ENCODE results near the gene SHISA7. TPM values are rescaled to one million over a fixed set of nuclear protein-coding genes. Genes with fewer than 3 reads are reported as not detected.

The SHISA7 gene
- total RNA-seq, 2 experiments from 2014 or later: not detected

DNA sequence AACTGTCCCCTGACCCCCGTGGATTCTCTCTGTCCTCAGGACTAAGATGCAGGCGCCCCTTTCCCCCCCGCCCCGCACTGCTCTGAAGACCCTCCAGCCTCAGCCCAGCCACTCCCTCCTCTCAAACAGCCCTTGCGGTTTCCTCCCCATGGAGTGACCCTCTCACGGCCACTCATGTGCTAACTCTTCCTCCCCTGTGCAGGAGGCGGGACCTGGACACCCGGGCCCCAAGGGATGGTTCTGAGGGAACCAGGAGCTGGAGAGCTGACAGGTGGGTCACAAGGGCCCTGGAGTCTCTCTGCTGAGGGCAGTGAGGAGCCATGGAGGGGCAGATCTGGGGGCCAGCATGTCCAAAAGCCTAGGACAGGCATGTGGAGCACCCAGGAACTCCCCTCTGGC, 16.4 kb upstream of the SHISA7 start:
- no peak overlapping the region for H3K27ac Mint-ChIP-seq
- ATAC-seq (no peak), DNase-seq (no peak)
- ChIA-PET POLR2A (no interaction called here), CTCF (no interaction called here)
- no peaks in the 10 kb centered on the region for H3K9me3 Mint-ChIP-seq (ENCODE audit: insufficient read depth)
- peaks cover 3% of the 10 kb centered on the region for H3K36me3 Mint-ChIP-seq (ENCODE audit: low read depth)
- H3K4me3 Mint-ChIP-seq: no peak overlapping the region
- H3K4me1 Mint-ChIP-seq (ENCODE audit: low read depth): peaks cover 28% of the 10 kb centered on the region
- H3K27me3 Mint-ChIP-seq (ENCODE audit: low read depth): no peaks in the 10 kb centered on the region

DNA sequence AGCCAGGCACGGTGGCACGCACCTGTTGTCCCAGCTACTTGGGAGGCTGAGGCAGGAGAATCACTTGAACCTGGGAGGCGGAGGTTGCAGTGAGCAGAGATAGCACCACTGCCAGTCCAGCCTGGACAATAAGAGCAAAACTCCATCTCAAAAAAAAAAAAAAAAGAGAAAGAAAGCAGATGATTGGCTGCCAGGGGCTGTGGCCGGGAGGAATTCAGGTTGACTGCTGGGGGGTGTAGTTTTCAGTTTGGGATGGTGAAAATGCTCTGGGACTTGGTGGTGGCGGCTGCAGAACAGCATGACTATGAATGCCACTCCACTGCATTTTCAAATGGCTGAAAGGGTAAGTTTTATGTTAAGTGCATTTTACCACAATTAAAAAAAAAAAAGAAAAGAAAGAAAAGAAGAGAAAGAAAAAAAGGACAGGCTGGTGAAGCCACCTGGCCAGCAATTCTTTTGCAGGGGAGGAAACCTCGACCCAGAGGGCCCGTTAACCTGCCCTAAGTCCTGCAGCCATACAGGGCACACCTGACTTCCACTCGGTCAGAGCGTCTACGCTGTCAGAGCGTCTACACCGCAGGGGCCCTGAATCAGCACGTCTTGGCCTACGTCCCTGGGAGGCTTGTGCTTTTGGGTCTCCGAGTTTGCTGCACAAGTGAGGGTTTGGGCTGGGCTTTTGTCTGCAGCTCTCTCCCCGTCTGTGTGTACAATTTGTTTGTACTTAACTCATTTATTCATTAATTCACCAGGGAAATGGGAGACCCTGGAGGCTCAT, 14.8 kb upstream of the SHISA7 start:
- H3K36me3 Mint-ChIP-seq (ENCODE audit: low read depth): peaks cover 10% of the 10 kb centered on the region
- H3K9me3 Mint-ChIP-seq (ENCODE audit: insufficient read depth): no peaks in the 10 kb centered on the region
- POLR2A ChIA-PET: no interaction called here
- DNase-seq: no peak
- H3K27me3 Mint-ChIP-seq (ENCODE audit: low read depth): peaks cover 5% of the 10 kb centered on the region
- ATAC-seq: no peak
- H3K4me3 Mint-ChIP-seq: no peak overlapping the region
- CTCF ChIA-PET: interaction anchor here (0.7 to 1.3 kb wide), 3 partner anchors 9 to 46 kb away, joined by 3 to 5 read pairs (median 3); partner anchors contain the start of gene ZNF628
- H3K27ac Mint-ChIP-seq: no peak overlapping the region
- peaks cover 33% of the 10 kb centered on the region for H3K4me1 Mint-ChIP-seq (ENCODE audit: low read depth)

DNA sequence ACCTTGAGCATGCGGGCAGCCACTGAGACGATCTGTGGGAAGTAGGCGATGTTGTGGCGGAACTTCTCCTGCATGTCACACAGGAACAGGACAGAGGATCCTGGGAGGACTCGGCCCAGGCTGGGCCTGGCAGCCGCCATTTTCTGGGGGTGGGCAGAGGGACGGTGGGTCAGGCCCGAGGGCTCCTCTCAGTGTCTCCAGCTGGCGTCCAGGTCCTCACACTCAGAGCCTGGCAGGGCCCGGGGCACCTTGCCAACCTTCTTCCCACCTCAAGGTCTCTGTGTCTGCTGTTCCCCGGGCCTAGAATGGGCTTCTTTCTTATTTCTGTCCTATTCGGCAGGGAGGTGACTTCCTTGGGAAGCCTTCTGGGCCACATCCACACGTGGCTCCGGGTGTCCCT, 13.2 kb upstream of the SHISA7 start:
- peaks cover 11% of the 10 kb centered on the region for H3K27me3 Mint-ChIP-seq (ENCODE audit: low read depth)
- ChIA-PET POLR2A (no interaction called here), CTCF (interaction anchor here (1.1 kb wide), 1 partner anchor 117 kb away, joined by 3 read pairs; the partner anchor contains the start of gene KMT5C)
- peaks cover 26% of the 10 kb centered on the region for H3K4me1 Mint-ChIP-seq (ENCODE audit: low read depth)
- ATAC-seq (no peak), DNase-seq (no peak)
- no peak overlapping the region for H3K4me3 Mint-ChIP-seq
- H3K36me3 Mint-ChIP-seq (ENCODE audit: low read depth): peaks cover 10% of the 10 kb centered on the region
- H3K9me3 Mint-ChIP-seq (ENCODE audit: insufficient read depth): no peaks in the 10 kb centered on the region
- H3K27ac Mint-ChIP-seq: no peak overlapping the region

DNA sequence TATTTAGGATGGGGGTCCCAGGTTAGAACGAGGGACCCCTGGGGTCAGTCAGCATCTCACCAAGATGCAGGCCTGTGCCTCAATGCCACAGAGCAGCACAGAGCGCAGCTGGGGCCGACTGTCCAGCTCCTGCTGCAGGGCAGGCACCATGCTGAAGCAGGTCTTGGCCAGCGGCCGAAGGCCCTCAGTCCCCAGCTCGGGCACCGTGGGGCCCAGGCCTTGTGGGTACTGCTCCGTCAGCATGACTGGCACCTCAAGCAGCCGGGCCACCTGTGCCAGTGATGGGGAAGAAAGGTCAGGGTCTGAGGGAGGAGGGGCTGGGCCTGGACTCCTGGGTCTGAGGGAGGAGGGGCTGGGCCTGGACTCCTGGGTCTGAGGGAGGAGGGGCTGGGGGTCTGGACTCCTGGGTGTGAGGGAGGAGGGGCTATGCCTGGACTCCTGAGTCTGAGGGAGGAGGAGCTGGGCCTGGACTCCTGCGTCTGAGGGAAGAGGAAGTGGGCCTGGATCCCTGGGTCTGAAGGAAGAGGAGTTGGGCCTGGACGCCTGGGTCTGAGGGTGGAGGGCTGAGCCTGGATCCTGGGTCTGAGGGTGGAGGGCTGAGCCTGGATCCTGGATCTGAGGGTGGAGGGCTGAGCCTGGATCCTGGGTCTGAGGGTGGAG, 12.6 kb upstream of the SHISA7 start:
- Mint-ChIP-seq H3K27me3 (ENCODE audit: low read depth) (peaks cover 15% of the 10 kb centered on the region), H3K27ac (no peak overlapping the region), H3K36me3 (ENCODE audit: low read depth) (peaks cover 10% of the 10 kb centered on the region), H3K4me1 (ENCODE audit: low read depth) (peaks cover 20% of the 10 kb centered on the region), H3K9me3 (ENCODE audit: insufficient read depth) (no peaks in the 10 kb centered on the region), H3K4me3 (no peak overlapping the region)
- ChIA-PET POLR2A (no interaction called here), CTCF (interaction anchor here (1.1 kb wide), 1 partner anchor 117 kb away, joined by 3 read pairs; the partner anchor contains the start of gene KMT5C)
- DNase-seq (no peak), ATAC-seq (no peak)

GRCh38 chr19:55454787-55455243, 11.7 kb upstream of the SHISA7 start:
- DNase-seq (peak; percentile 69), ATAC-seq (peak; percentile 42)
- H3K4me3 Mint-ChIP-seq: no peak overlapping the region
- peaks cover 11% of the 10 kb centered on the region for H3K4me1 Mint-ChIP-seq (ENCODE audit: low read depth)
- ChIA-PET CTCF (interaction anchor here (1.4 kb wide), 1 partner anchor 32 kb away, joined by 3 read pairs; no protein-coding TSS in a partner anchor), POLR2A (no interaction called here)
- H3K9me3 Mint-ChIP-seq (ENCODE audit: insufficient read depth): no peaks in the 10 kb centered on the region
- peaks cover 20% of the 10 kb centered on the region for H3K27me3 Mint-ChIP-seq (ENCODE audit: low read depth)
- H3K27ac Mint-ChIP-seq: no peak overlapping the region
- H3K36me3 Mint-ChIP-seq (ENCODE audit: low read depth): peaks cover 10% of the 10 kb centered on the region

GRCh38 chr19:55453511-55454260, 10.6 kb upstream of the SHISA7 start:
- Mint-ChIP-seq H3K9me3 (ENCODE audit: insufficient read depth) (no peaks in the 10 kb centered on the region), H3K4me3 (no peak overlapping the region), H3K36me3 (ENCODE audit: low read depth) (peaks cover 10% of the 10 kb centered on the region), H3K4me1 (ENCODE audit: low read depth) (peaks cover 8% of the 10 kb centered on the region), H3K27ac (peak overlapping the region; percentile 20), H3K27me3 (ENCODE audit: low read depth) (peaks cover 22% of the 10 kb centered on the region)
- ChIA-PET POLR2A (interaction anchor here (0.5 to 0.9 kb wide), 2 partner anchors 45 to 55 kb away, joined by 4 read pairs; no protein-coding TSS in a partner anchor), CTCF (interaction anchor here (0.6 to 1.6 kb wide), 9 partner anchors 12 to 312 kb away, joined by 3 to 7 read pairs (median 4); no protein-coding TSS in a partner anchor)
- ATAC-seq: no peak
- no peak for DNase-seq

DNA sequence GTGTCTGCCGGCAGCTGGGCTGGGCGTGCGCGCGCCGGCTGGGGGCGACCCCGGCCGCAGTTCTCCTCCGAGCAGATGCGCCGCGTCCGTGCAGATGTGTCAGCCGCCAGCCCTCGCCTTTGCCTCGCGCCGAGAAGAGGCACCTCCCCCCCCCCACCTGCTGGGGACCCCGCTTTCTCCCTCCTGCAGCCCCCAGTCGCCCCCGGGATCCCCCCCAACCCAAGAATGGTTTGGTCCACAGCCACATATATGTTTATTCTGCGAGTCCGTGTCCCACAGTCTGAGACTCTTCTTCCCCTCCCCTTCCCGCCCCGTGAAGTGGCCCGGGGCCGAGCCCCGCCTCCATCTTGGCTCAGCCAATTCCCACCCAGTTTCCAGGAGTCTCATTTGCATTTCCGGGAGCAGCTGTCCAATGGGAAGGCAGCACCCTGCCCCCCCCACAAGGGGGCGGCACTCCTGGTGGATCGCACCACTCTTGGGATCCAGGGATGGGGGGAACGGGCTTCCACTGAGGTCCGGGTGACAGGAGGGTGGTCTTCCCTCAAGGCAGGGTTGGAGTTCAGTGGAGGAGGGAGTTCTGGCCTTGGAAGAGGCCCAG, 9.7 kb upstream of the SHISA7 start:
- DNase-seq (peak; percentile 50), ATAC-seq (peak; percentile 65)
- Mint-ChIP-seq H3K9me3 (ENCODE audit: insufficient read depth) (no peaks in the 10 kb centered on the region), H3K4me1 (ENCODE audit: low read depth) (peaks cover 8% of the 10 kb centered on the region), H3K36me3 (ENCODE audit: low read depth) (peaks cover 10% of the 10 kb centered on the region), H3K27me3 (ENCODE audit: low read depth) (peaks cover 22% of the 10 kb centered on the region), H3K4me3 (no peak overlapping the region), H3K27ac (no peak overlapping the region)
- CTCF ChIA-PET: interaction anchor here (0.6 to 1.6 kb wide), 7 partner anchors 12 to 311 kb away, joined by 3 to 7 read pairs (median 4); no protein-coding TSS in a partner anchor
- POLR2A ChIA-PET: interaction anchor here (0.9 kb wide), 1 partner anchor 44 kb away, joined by 4 read pairs; no protein-coding TSS in a partner anchor

DNA sequence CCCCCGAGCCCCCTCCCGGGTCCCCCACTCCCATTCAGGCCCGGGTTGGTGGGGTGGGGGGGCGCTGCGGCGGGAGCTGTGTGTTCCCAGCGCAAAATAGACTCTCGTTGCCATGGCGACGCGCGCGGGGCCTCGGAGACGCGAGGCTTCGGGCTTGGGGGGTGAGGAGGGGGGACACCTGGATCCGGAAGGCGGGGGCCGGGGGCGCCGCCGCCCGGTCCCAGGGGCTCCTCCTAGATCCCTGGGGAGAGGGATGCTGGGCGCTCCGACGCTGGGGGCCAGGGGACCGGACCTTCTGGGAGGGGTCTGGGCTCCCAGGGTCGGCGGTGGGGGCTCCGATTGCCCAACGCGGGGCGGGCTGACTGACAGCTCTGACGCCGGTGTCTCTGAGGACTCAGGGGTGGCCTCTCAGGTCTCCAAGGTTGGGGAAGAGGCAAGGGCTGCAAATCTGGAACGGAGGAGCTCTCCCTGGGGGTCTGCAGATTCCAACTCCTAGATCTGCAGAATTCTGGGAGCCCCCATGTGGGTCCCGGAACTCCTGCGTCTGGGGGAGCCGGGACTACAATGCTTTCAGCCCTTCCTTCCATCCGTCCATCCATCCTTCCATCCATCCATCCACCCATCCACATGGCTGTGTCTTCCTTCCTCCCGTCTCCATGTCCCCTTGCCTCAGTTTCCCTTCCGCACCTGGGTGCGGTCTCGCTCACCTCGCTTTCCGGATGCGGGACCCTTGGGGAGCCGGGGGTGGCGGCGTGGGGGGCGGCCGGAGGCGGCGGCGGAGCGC, 9.1 kb upstream of the SHISA7 start:
- Mint-ChIP-seq H3K4me3 (no peak overlapping the region), H3K4me1 (ENCODE audit: low read depth) (peaks cover 8% of the 10 kb centered on the region), H3K27me3 (ENCODE audit: low read depth) (peaks cover 22% of the 10 kb centered on the region), H3K27ac (no peak overlapping the region), H3K36me3 (ENCODE audit: low read depth) (peaks cover 10% of the 10 kb centered on the region), H3K9me3 (ENCODE audit: insufficient read depth) (no peaks in the 10 kb centered on the region)
- CTCF ChIA-PET: no interaction called here
- no peak for DNase-seq
- ATAC-seq: no peak
- POLR2A ChIA-PET: no interaction called here

- ATAC-seq (peak; percentile 18), DNase-seq (no peak)
- Mint-ChIP-seq H3K27ac (no peak overlapping the region), H3K9me3 (ENCODE audit: insufficient read depth) (no peaks in the 10 kb centered on the region), H3K4me3 (no peak overlapping the region), H3K36me3 (ENCODE audit: low read depth) (peaks cover 10% of the 10 kb centered on the region), H3K27me3 (ENCODE audit: low read depth) (peaks cover 22% of the 10 kb centered on the region), H3K4me1 (ENCODE audit: low read depth) (peaks cover 8% of the 10 kb centered on the region)
- ChIA-PET CTCF (no interaction called here), POLR2A (no interaction called here)
Observed at GRCh38 chr19:55451163-55451964, 8.3 kb upstream of the SHISA7 start.

GRCh38 chr19:55449469-55449868, 6.4 kb upstream of the SHISA7 start:
- no peak overlapping the region for H3K4me3 Mint-ChIP-seq
- no peaks in the 10 kb centered on the region for H3K9me3 Mint-ChIP-seq (ENCODE audit: insufficient read depth)
- ChIA-PET CTCF (no interaction called here), POLR2A (no interaction called here)
- DNase-seq: no peak
- peaks cover 30% of the 10 kb centered on the region for H3K27me3 Mint-ChIP-seq (ENCODE audit: low read depth)
- peaks cover 7% of the 10 kb centered on the region for H3K36me3 Mint-ChIP-seq (ENCODE audit: low read depth)
- no peak overlapping the region for H3K27ac Mint-ChIP-seq
- ATAC-seq: no peak
- peaks cover 8% of the 10 kb centered on the region for H3K4me1 Mint-ChIP-seq (ENCODE audit: low read depth)

All from activated CD8-positive, alpha-beta T cell treated with anti-CD3 and anti-CD28 coated beads, Interleukin-2, amount 10 ng/mL, durations not matched to agents 7 days and 5 days (primary cell).